Measurements from ENCODE around the gene MYH1. TPM values are rescaled to one million over a fixed set of nuclear protein-coding genes. Genes with fewer than 3 reads are reported as not detected.

MYH1 gene
- total and polyA plus RNA-seq, 8 donors: 0.05 to 2.0 TPM; not detected in 6

GRCh38 chr17:10521949-10522348 lies 3.6 kb upstream of the MYH1 start:
- TF ChIP-seq CTCF (IDR thresholded peaks at IDR 0.05) (no peak), POLR2A (IDR thresholded peaks at IDR 0.05) (no peak), EP300 (IDR thresholded peaks at IDR 0.05) (no peak), POLR2AphosphoS5 (IDR thresholded peaks at IDR 0.05) (no peak)

GRCh38 chr17:10516638-10517037 lies 1.7 kb downstream of the MYH1 start:
- TF ChIP-seq POLR2AphosphoS5 (IDR thresholded peaks at IDR 0.05) (no peak), CTCF (IDR thresholded peaks at IDR 0.05) (no peak), EP300 (IDR thresholded peaks at IDR 0.05) (no peak), POLR2A (IDR thresholded peaks at IDR 0.05) (no peak)
- intact Hi-C loops (cut with DNase I; ENCODE audit: low total_unique reads): no loop called here

More at GRCh38 chr17:10521949-10522348, 3.6 kb upstream of the MYH1 start:
- no peak overlapping the region for H3K4me3 ChIP-seq
- H3K36me3 ChIP-seq: no peaks in the 10 kb centered on the region
- H3K27me3 ChIP-seq: no peaks in the 10 kb centered on the region
- H3K4me1 ChIP-seq: no peaks in the 10 kb centered on the region
- H3K27ac ChIP-seq: no peak overlapping the region
- H3K9me3 ChIP-seq: no peaks in the 10 kb centered on the region
- no peak for DNase-seq
- intact Hi-C loops (cut with DNase I; ENCODE audit: low total_unique reads): no loop called here

GRCh38 chr17:10516065-10516464 lies 2.3 kb downstream of the MYH1 start:
- Histone ChIP-seq H3K9me3 (no peaks in the 10 kb centered on the region), H3K4me3 (no peak overlapping the region), H3K27ac (no peak overlapping the region), H3K27me3 (no peaks in the 10 kb centered on the region), H3K4me1 (peaks cover 0 to 9% (median 0%) of the 10 kb centered on the region in 4 donors), H3K36me3 (no peaks in the 10 kb centered on the region)
- intact Hi-C loops (cut with DNase I; ENCODE audit: low total_unique reads): no loop called here
- TF ChIP-seq CTCF (IDR thresholded peaks at IDR 0.05): no peak
- no peak for TF ChIP-seq POLR2AphosphoS5 (IDR thresholded peaks at IDR 0.05)
- no peak for TF ChIP-seq POLR2A (IDR thresholded peaks at IDR 0.05)
- no peak for TF ChIP-seq EP300 (IDR thresholded peaks at IDR 0.05)
- DNase-seq: no peak
- 76 to 85% (median 84%) methylated on average over 7 of the region's 7 CpGs for WGBS, 5 donors

More at GRCh38 chr17:10516638-10517037, 1.7 kb downstream of the MYH1 start:
- H3K4me1 ChIP-seq: peaks cover 0 to 9% (median 0%) of the 10 kb centered on the region in 4 donors
- no peak for DNase-seq
- no peaks in the 10 kb centered on the region for H3K9me3 ChIP-seq
- H3K4me3 ChIP-seq: no peak overlapping the region
- no peak overlapping the region for H3K27ac ChIP-seq
- no peaks in the 10 kb centered on the region for H3K27me3 ChIP-seq
- no peaks in the 10 kb centered on the region for H3K36me3 ChIP-seq

GRCh38 chr17:10513299-10514067 lies 4.9 kb downstream of the MYH1 start:
- H3K27me3 ChIP-seq: no peaks in the 10 kb centered on the region
- no peak for DNase-seq
- H3K36me3 ChIP-seq: no peaks in the 10 kb centered on the region
- H3K9me3 ChIP-seq: no peaks in the 10 kb centered on the region
- TF ChIP-seq POLR2A (IDR thresholded peaks at IDR 0.05) (no peak), POLR2AphosphoS5 (IDR thresholded peaks at IDR 0.05) (no peak), EP300 (IDR thresholded peaks at IDR 0.05) (no peak), CTCF (IDR thresholded peaks at IDR 0.05) (no peak)
- H3K4me1 ChIP-seq: peaks cover 0 to 9% (median 0%) of the 10 kb centered on the region in 4 donors
- no peak overlapping the region for H3K27ac ChIP-seq
- no peak overlapping the region for H3K4me3 ChIP-seq
- intact Hi-C loops (cut with DNase I; ENCODE audit: low total_unique reads): no loop called here
- 45 to 59% (median 58%) methylated on average over 6 of the region's 6 CpGs for WGBS, 5 donors
